ENCODE measurements around the gene TCF15.
"Not testable (repeated sequence)": the region's sequence is repeated elsewhere in the genome, so short reads cannot be mapped to it uniquely, and the experiment has no call there.

TCF15 gene

DNA sequence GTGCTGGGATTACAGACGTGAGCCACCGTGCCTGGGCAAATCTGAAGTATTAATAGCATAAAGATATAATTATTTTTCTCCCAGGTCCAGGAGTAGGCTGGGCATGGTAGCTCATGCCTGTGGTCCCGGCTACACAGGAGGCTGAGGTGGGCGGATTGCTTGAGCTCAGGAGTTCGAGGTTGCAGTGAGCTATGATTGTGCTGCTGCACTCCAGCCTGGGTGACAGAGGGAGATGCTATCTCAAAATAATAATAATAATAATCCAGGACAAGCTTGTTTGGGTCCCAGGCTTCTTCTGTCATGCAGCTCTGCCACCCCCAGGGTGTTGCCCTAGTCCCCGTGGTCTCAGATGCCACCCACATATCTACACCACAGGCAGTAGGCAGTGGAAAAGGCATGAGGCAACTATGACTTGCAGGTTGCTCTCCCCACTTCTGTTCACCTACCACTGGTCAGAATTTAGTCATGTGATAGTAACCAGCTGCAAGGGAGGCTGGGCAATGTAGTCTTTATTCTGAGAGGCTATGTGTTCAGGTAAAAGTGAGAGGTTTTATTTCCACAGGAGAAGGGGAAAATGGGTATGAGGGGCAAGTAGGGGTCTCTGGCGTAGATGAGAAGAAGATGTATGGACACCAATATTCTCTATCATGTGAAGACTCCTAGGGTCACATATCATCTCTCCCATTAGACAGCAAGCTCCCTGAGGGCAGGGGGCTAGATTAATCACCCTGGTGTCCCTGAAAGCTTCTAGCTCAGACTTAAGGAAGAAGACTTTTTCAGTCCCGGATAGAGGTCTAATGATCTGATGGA is 25.7 kb downstream of the TCF15 start:
- in situ Hi-C loops (cut with MboI; ENCODE audit: low sequenced_read_pairs) = no loop called here

DNA sequence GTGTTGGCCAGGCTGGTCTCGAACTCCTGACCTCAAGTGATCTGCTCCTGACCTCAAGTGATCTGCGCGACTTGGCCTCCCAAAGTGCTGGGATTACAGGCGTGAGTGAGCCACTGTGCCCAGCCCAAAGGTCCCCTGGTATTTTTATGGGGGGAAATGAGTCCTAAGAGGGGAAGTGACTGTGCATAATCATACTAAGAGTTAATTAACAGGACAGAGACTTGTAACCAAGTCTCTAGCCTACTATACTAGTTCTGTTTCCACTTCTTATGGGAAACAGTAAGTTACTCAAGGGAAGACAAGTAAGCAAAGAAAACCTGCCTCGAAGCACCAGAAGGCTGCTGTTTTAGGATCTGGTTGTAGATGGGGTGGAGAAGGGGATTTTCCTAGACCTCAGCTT is 27.9 kb downstream of the TCF15 start:
- in situ Hi-C loops (cut with MboI; ENCODE audit: low sequenced_read_pairs) = no loop called here

GRCh38 chr20:578940-579690 is 31.0 kb downstream of the TCF15 start:
- in situ Hi-C loops (cut with MboI; ENCODE audit: low sequenced_read_pairs) = not testable (repeated sequence)

DNA sequence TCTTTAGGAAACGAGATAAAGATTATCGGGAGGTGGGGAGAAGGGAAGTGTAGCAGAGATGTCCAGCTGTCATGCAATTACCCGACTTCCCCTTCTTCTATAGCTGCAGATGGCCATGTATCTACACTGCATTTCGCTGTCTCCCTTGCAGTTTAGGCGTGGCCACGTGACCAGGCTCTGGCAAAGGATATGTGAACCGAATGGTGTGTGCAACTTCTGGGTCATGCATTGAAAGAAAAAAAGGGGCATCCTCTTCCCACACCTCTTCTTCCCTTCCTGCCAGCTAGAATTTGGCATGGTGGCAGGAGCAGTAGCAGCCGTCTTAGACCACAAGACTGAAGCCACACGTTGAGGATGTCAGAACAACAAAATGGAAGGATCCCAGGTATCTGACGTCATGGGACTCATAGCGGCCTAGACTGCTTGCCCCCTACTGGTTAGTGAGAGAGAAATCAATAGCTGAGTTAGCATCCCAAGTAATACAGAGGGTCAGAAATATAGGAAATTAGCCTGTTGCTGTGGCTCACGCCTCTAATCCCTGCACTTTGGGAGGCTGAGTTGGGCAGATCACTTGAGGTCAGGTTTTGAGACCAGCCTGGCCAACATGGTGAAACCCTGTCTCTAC is 32.8 kb downstream of the TCF15 start:
- in situ Hi-C loops (cut with MboI; ENCODE audit: low sequenced_read_pairs) = no loop called here

GRCh38 chr20:576156-576555 is 34.0 kb downstream of the TCF15 start:
- in situ Hi-C loops (cut with MboI; ENCODE audit: low sequenced_read_pairs) = no loop called here

- in situ Hi-C loops (cut with MboI; ENCODE audit: low sequenced_read_pairs) = no loop called here
These were observed 34.9 kb downstream of the TCF15 start for GRCh38 chr20:575230-575629.

- in situ Hi-C loops (cut with MboI; ENCODE audit: low sequenced_read_pairs) = no loop called here
These were observed 35.7 kb downstream of the TCF15 start for GRCh38 chr20:574297-574942.

GRCh38 chr20:573414-574296 is 36.5 kb downstream of the TCF15 start:
- in situ Hi-C loops (cut with MboI; ENCODE audit: low sequenced_read_pairs) = no loop called here

DNA sequence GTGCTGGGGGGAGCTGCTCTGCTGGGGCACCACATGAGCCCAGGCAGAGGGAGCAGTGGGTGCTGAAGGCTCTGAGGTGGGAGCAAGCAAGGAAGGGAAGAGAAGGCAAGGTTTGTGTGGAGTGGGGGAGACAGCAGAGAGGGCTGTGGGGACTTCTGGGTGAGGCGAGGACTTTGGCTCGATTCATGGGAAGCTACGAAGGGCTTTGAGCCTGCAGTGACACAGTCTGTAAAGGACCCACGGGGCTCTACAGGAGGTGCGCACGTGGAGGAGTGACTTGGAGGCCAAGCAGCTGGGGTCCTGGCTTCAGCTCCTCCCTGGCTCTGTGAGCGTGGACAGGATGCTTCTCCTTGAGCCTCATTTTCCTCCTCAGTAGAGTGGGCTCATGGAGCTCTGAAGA is 37.4 kb downstream of the TCF15 start:
- in situ Hi-C loops (cut with MboI; ENCODE audit: low sequenced_read_pairs) = no loop called here

DNA sequence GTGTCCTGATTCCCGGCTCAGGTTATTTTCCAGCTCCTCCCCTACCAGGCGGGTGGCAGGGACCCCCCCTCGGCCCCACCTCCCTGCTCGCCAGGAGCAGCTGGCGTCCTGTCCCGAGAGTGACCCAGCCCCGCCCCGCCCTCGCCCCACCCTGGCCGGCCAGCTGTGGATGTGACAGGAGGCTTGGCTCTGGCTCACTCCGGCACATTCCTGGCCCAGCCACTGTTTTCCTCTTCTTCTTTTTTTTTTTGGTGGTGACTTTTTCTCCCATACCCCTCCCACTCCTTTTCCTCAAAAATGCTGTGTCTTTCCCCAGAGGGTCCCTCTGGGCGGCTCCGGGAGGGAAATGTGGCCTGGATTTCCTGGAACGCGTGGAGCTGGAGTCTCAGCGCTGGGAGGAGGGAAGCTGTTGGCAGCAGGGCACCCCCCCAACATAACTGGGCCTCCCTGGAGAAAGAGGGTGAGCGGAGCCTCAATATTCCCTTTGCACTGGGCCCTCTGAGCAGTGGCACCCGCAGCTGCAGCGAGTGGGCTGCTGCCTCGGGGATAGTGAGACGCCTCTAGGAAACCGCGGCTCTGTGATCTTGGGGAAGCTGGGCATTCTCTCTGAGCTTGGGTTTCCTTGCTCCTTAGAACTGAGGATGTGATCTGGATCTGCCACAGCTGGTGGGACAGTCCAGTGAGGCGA is 38.2 kb downstream of the TCF15 start:
- in situ Hi-C loops (cut with MboI; ENCODE audit: low sequenced_read_pairs) = no loop called here

DNA sequence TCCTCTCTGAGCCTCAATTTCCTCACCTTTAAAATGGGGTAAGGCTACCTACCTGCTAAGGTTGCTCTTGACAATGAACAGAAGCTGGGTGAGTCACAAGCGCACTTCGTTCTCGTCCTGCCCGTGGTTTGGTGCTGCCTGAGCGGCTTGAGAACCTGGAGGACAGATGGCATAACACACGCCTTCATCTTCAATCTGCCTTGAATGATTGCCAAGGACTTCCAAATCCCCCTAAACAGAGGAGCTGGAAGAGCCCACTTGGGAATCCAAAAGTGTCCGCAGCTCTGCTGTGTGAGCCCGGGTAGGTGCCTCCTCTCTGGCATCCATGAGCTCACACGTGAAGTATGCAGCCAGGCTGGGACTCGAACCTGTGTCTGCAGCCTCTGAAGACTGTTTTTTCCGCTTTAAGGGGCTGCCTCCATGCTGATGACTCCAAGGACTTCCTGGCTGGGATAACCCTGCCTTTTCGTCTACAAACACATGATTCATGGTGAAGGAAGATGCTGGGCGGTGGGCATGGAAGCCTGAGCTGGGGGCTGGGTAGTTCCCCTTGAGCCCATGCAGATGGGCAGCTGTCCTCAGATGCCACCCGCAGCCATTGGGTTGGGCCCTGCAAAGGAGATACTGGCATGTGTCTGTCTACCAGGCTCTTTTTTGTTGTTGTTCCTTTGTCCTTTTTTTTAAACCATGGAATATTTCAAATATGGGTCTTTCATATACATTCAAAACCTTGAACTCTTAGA is 41.3 kb downstream of the TCF15 start:
- in situ Hi-C loops (cut with MboI; ENCODE audit: low sequenced_read_pairs) = no loop called here

- in situ Hi-C loops (cut with MboI; ENCODE audit: low sequenced_read_pairs) = no loop called here
These were observed 41.9 kb downstream of the TCF15 start for GRCh38 chr20:568097-568652.

DNA sequence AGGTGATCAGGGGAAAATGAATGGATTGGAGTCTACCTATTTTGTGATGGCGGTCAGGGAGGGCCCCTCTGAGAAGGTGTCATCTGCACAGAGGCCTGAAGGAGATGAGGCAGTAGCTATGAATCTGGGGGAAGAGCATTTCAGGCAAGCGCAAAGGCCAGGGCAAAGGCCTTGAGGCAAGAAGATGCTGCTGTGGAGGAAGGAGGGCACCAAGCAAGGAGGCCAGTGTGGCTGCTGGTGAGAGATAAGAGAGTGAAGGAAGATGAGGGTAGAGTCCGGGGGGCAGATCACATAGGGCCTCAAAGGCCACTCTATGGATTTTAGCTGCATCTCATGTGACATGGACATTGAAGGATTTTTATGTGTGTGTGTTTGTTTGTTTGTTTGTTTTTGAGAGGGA is 45.9 kb downstream of the TCF15 start:
- in situ Hi-C loops (cut with MboI; ENCODE audit: low sequenced_read_pairs) = no loop called here

DNA sequence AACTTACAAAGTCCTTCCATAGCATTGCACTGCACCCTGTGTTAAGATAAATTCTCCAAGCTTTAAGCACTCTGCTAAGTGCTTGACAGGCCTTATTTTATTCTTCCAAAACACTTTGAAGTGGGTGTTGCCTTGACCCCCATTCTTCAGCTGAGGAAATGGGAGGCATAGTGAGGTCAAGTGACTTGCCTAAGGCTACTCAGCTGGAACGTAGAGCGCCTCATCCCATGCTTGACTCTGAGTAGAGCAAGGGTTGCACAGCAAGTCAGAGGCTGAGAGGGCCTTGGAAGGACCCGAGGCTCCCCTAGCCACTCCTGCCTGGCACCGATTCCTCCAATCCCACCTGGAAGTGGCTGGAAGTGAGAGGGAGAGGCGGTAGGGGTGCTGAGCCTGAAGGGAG is 46.9 kb downstream of the TCF15 start:
- in situ Hi-C loops (cut with MboI; ENCODE audit: low sequenced_read_pairs) = no loop called here

GRCh38 chr20:562232-562897 is 47.7 kb downstream of the TCF15 start:
- in situ Hi-C loops (cut with MboI; ENCODE audit: low sequenced_read_pairs) = no loop called here

DNA sequence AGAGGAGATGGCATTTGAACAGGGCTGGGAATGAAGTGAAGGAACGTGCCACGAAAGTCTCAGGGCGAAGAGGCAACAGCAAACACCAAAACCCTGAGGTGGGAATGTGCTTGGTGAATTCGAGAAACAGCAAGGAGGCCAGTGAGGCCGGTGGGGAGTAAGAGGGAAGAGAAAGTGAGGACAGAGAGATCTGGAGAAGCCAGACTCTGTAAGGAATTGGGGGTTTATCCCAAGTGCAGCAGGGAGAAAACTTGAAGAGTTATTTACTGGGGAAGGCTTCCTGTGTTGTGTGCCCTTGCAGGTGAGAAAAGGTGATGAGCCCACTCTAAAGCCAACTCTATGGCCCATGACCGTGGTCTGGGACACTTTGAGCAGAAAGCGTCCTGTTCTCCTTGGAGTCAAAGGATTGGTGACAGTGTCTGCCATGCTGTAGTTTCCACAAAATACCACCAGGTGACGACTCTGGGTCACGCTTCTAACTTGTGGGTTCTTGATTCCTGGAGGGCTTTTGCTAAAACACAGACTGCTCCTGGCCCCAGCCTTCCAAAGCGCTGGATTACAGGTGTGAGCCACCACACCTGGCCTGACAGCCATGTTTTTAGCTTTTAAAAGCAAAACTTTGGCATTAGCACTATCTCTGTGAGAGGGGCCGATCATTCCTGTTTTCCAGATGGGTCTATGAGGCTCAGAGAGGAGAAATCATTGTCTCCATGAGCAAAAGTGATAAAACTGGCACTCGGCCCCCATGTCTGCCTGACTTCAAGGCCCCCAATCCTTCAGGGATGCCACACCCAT is 48.5 kb downstream of the TCF15 start:
- in situ Hi-C loops (cut with MboI; ENCODE audit: low sequenced_read_pairs) = no loop called here

DNA sequence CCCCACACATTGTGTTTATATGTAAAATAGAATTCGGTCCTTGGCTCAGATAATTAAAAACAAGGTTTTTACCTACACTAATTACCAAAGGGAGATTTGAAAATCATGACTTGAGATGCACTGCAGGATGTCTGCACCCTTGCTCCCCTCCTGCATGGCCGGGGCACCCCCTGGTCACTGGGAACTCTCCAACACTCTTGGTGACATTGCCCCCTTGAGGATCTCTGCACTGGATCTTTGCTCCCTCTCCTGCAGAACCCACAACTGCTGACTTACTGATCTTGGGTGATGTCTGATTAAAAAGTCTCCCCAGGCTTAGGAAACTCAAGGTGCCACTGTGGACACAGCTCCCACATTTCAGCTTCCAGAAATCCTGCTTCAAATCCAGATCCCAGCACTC is 49.4 kb downstream of the TCF15 start:
- in situ Hi-C loops (cut with MboI; ENCODE audit: low sequenced_read_pairs) = no loop called here

- in situ Hi-C loops (cut with MboI; ENCODE audit: low sequenced_read_pairs) = no loop called here
These were observed 52.0 kb downstream of the TCF15 start for GRCh38 chr20:558117-558516.

All from hTERT RPE-1 (cell line).